OCI-M1 (cell line): ENCODE data around the gene GORASP2.

Source experiments
- DNase-seq: peaks from one replicate; lab custom pipeline; 2025; lab: John Stamatoyannopoulos, UW

Gene GORASP2

DNA sequence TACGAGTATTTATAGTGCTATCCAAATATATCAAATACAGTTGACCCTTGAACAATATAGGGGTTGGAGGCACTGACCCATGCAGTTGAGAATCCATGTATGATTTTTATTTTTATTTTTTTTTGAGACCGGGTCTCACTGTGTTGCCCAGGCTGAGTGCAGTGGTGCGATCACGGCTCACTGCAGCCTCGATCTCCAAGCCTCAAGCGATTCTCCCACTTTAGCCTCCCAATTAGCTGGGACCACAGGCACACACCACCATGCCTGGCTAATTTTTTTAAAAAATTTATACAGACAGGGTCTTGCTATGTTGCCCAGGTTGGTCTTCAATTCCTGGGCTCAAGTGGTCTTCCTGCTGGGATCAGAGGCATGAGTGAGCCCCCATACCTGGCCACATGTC is 70.6 kb downstream of the GORASP2 start:
- DNase-seq, result no peak

GRCh38 chr2:171004363-171004762 is 75.3 kb downstream of the GORASP2 start:
- DNase-seq, result no peak

GRCh38 chr2:171004833-171005232 is 75.8 kb downstream of the GORASP2 start:
- no peak for DNase-seq

- no peak for DNase-seq
Measured at GRCh38 chr2:171008550-171009205, 79.6 kb downstream of the GORASP2 start.

DNA sequence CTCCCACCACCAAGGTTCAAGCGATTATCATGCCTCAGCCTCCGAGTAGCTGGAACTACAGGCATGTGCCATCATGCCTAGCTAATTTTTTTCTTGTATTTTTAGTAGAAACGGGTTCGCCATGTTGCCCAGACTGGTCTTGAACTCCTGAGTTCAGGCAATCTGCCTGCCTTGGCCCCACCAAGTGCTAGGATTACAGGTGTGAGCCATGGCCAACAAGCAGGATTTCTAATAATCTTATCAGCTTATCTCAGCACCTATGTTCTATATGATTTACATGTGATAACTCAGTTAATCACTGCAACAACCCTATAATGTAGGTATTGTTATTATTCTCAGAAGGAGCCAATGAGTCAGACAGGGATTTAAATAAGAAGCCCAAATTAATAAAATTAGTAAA is 80.3 kb downstream of the GORASP2 start:
- DNase-seq, result no peak

DNA sequence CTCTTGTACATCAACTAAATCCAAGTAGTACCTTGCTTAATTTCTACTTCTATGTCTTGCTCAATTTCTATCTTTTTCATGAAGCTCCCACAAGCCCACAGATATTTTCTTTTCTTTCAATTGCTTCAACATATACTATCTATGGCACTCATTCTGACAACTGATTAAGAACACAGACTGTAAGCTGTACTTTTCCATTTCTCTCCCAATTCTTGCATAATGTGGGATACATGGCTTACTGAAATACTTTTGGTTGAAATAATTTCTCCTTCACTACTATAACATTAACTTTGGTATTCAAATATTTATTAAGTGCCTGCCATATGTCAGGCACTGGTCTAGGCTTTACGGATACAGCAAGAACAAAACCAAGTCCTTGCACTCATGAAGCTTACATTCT is 84.8 kb downstream of the GORASP2 start:
- no peak for DNase-seq

GRCh38 chr2:171016125-171016524 is 87.1 kb downstream of the GORASP2 start:
- DNase-seq, result no peak
